ENCODE data around the gene SFMBT2. TPM values are rescaled to one million over a fixed set of nuclear protein-coding genes. Genes with fewer than 3 reads are reported as not detected.

SFMBT2 gene
- total RNA-seq, 6 experiments from 2014 or later = 0.03 to 0.12 (median 0.06) TPM

- H3K4me1 Mint-ChIP-seq (ENCODE audit: low read depth) = no peaks in the 10 kb centered on the region
- peaks cover 7% of the 10 kb centered on the region; the same call in 1 of the 2 replicates for H3K36me3 Mint-ChIP-seq (ENCODE audit: low read depth)
- no peak overlapping the region for H3K27ac Mint-ChIP-seq
- H3K9me3 Mint-ChIP-seq = peaks cover 68% of the 10 kb centered on the region
- peaks cover 4% of the 10 kb centered on the region; the same call in 1 of the 2 replicates for H3K27me3 Mint-ChIP-seq (ENCODE audit: insufficient read depth)
- DNase-seq = no peak
- no peak for TF ChIP-seq CTCF (IDR thresholded peaks at IDR 0.05)
- no peak overlapping the region for H3K4me3 Mint-ChIP-seq
Measured at GRCh38 chr10:7281429-7281828, 129.4 kb downstream of the SFMBT2 start.

- no peak for TF ChIP-seq CTCF (IDR thresholded peaks at IDR 0.05)
- H3K27me3 Mint-ChIP-seq (ENCODE audit: insufficient read depth) = peaks cover 4% of the 10 kb centered on the region; the same call in 1 of the 2 replicates
- no peak for DNase-seq
- H3K36me3 Mint-ChIP-seq (ENCODE audit: low read depth) = peaks cover 7% of the 10 kb centered on the region; the same call in 1 of the 2 replicates
- no peak overlapping the region for H3K4me3 Mint-ChIP-seq
- H3K9me3 Mint-ChIP-seq = peaks cover 58% of the 10 kb centered on the region
- H3K4me1 Mint-ChIP-seq (ENCODE audit: low read depth) = no peaks in the 10 kb centered on the region
- H3K27ac Mint-ChIP-seq = no peak overlapping the region
Measured at GRCh38 chr10:7279303-7279702, 131.5 kb downstream of the SFMBT2 start.

- Mint-ChIP-seq H3K36me3 (ENCODE audit: low read depth) (peaks cover 7% of the 10 kb centered on the region; the same call in 1 of the 2 replicates), H3K27ac (no peak overlapping the region), H3K4me1 (ENCODE audit: low read depth) (no peaks in the 10 kb centered on the region), H3K27me3 (ENCODE audit: insufficient read depth) (peaks cover 4% of the 10 kb centered on the region; the same call in 1 of the 2 replicates), H3K9me3 (peaks cover 56% of the 10 kb centered on the region), H3K4me3 (no peak overlapping the region)
- no peak for TF ChIP-seq CTCF (IDR thresholded peaks at IDR 0.05)
- DNase-seq = no peak
Measured at GRCh38 chr10:7277867-7278266, 133.0 kb downstream of the SFMBT2 start.

- Mint-ChIP-seq H3K27me3 (ENCODE audit: insufficient read depth) (peaks cover 4% of the 10 kb centered on the region; the same call in 1 of the 2 replicates), H3K27ac (no peak overlapping the region), H3K9me3 (peaks cover 56% of the 10 kb centered on the region), H3K4me1 (ENCODE audit: low read depth) (no peaks in the 10 kb centered on the region), H3K36me3 (ENCODE audit: low read depth) (peaks cover 7% of the 10 kb centered on the region; the same call in 1 of the 2 replicates), H3K4me3 (no peak overlapping the region)
- DNase-seq = no peak
- TF ChIP-seq CTCF (IDR thresholded peaks at IDR 0.05) = no peak
Measured at GRCh38 chr10:7277432-7277831, 133.4 kb downstream of the SFMBT2 start.

GRCh38 chr10:7275761-7276440 lies 134.9 kb downstream of the SFMBT2 start:
- Mint-ChIP-seq H3K9me3 (peaks cover 57% of the 10 kb centered on the region), H3K27me3 (ENCODE audit: insufficient read depth) (peaks cover 4% of the 10 kb centered on the region; the same call in 1 of the 2 replicates), H3K4me3 (no peak overlapping the region), H3K36me3 (ENCODE audit: low read depth) (peaks cover 7% of the 10 kb centered on the region; the same call in 1 of the 2 replicates), H3K27ac (no peak overlapping the region), H3K4me1 (ENCODE audit: low read depth) (no peaks in the 10 kb centered on the region)
- TF ChIP-seq CTCF (IDR thresholded peaks at IDR 0.05) = no peak
- DNase-seq = no peak

Measured in HFFc6 (cell line).